HG02678 (cell line): ENCODE data around the gene MAMDC4.
"Not testable (repeated sequence)": the region's sequence is repeated elsewhere in the genome, so short reads cannot be mapped to it uniquely, and the experiment has no call there.

Experiments used
- ATAC-seq: cut with Tn5 transposase; IDR thresholded peaks from one replicate; pipeline ENCODE4 v1.9.1; 2021; ENCODE audit warnings: mild to moderate bottlenecking, moderate library complexity; ENCODE audit not compliant: unreplicated experiment

MAMDC4 gene

GRCh38 chr9:136824496-136825225 is 27.5 kb upstream of the MAMDC4 start:
- no peak for ATAC-seq

GRCh38 chr9:136825295-136826187 is 26.6 kb upstream of the MAMDC4 start:
- no peak for ATAC-seq

GRCh38 chr9:136826188-136826541 is 26.0 kb upstream of the MAMDC4 start:
- no peak for ATAC-seq

GRCh38 chr9:136826703-136827582 is 25.2 kb upstream of the MAMDC4 start:
- no peak for ATAC-seq

- no peak for ATAC-seq
Observed at GRCh38 chr9:136827794-136828473, 24.2 kb upstream of the MAMDC4 start.

- no peak for ATAC-seq
Observed at GRCh38 chr9:136828474-136829140, 23.5 kb upstream of the MAMDC4 start.

GRCh38 chr9:136829412-136829811 is 22.7 kb upstream of the MAMDC4 start:
- no peak for ATAC-seq

GRCh38 chr9:136829981-136830885 is 21.9 kb upstream of the MAMDC4 start:
- ATAC-seq, result no peak

- no peak for ATAC-seq
Observed at GRCh38 chr9:136831002-136831719, 21.0 kb upstream of the MAMDC4 start.

- ATAC-seq, result no peak
Observed at GRCh38 chr9:136831720-136832104, 20.4 kb upstream of the MAMDC4 start.

- no peak for ATAC-seq
Observed at GRCh38 chr9:136832581-136832980, 19.6 kb upstream of the MAMDC4 start.

GRCh38 chr9:136833381-136834048 is 18.6 kb upstream of the MAMDC4 start:
- not testable (repeated sequence) for ATAC-seq

- no peak for ATAC-seq
Observed at GRCh38 chr9:136835162-136835931, 16.8 kb upstream of the MAMDC4 start.

GRCh38 chr9:136835932-136836904 is 15.9 kb upstream of the MAMDC4 start:
- no peak for ATAC-seq

- no peak for ATAC-seq
Observed at GRCh38 chr9:136837146-136837855, 14.8 kb upstream of the MAMDC4 start.
